ENCODE results near the gene KLC3. TPM values are rescaled to one million over a fixed set of nuclear protein-coding genes. Genes with fewer than 3 reads are reported as not detected.

KLC3 gene
- total and polyA plus RNA-seq, 2 of the 8 experiments (the other 6 are each of a cell fraction or from before 2014, with no cell fraction given), result 1.3 to 2.8 TPM

GRCh38 chr19:45346449-45346848 lies 5.9 kb downstream of the KLC3 start (continued):
- TF ChIP-seq CTCF (IDR thresholded peaks at IDR 0.05; ENCODE audit: control extremely low read depth in 1 of 3, insufficient read depth in 1 of 3, low read depth in 1 of 3, low read length in 3 of 3) (peak in 2 of 3 experiments; percentile 24 to 36; a peak in 2 of 4 replicates), EP300 (IDR thresholded peaks at IDR 0.05; ENCODE audit: borderline replicate concordance in 1 of 2, low read depth in 2 of 2, low read length in 2 of 2) (no peak), CREB1 (IDR thresholded peaks at IDR 0.05) (no peak), POLR2AphosphoS5 (IDR thresholded peaks at IDR 0.05; ENCODE audit: low read depth, low read length) (no peak), RBBP5 (IDR thresholded peaks at IDR 0.05; ENCODE audit: borderline replicate concordance, low read depth, low read length) (no peak), SIX5 (IDR thresholded peaks at IDR 0.05; ENCODE audit: low read depth, low read length) (no peak), FOSL1 (IDR thresholded peaks at IDR 0.05; ENCODE audit: insufficient read depth, low read depth, low read length) (no peak), CTBP2 (IDR thresholded peaks at IDR 0.05; ENCODE audit: borderline replicate concordance, insufficient read depth, insufficient read length, low read length) (no peak), JUND (IDR thresholded peaks at IDR 0.05; ENCODE audit: low read length) (no peak), RAD21 (IDR thresholded peaks at IDR 0.05 in 1 of 2, conservative IDR thresholded peaks at IDR 0.05 in 1 of 2; ENCODE audit: low read depth in 2 of 2, low read length in 2 of 2) (peak; percentile 8 to 28; a peak in 3 of 4 replicates)

Measured in H1 (cell line).